ENCODE data around the gene ST3GAL3. TPM values are rescaled to one million over a fixed set of nuclear protein-coding genes. Genes with fewer than 3 reads are reported as not detected.

The ST3GAL3 gene
- total RNA-seq, 2 donors from 2014 or later = 15.5 to 20.6 TPM

DNA sequence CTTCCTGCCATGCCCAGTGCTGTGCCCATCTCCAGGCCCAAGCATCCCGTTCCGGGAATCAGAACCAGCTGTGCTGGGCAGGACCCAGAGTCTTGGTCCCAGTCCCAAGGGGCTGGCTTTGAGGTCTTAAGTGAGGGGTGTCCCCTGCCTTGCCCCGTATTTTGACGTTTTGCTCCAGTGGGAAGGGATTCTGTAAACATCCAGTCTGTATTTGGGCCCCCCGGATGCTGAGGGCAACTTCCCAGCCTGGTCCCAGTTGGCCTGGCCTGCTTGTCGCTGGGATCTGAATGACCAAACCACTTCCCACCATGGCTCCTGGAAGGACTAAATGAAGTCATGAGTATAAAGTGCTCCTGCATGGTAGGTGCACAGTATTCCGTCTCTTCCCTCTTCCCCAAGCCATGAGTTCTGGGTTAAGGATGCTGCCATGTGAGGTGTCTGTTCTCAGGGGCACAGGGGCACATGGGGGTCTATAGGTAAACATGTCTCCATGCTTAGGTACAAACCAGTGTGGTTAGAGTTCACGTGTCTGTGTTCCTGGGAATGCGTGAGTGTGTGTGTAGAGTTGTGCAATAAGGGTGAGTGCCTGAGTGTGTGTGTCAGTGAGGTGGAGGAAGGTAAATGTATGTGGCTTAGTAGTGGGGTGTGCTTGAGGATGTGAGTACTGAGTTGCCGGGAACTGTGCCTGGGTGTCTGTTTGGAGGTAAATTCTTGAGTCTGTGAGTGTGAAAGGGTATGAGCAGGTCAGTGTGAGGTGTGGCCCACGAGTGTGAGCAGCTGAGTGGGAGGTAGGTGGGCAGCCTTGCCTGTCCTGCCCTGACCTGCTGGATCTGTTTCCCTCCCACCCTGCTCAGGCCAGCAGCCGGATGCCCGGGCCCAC is 273.2 kb downstream of the ST3GAL3 start:
- no peaks in the 10 kb centered on the region for H3K9me3 ChIP-seq
- no peak for TF ChIP-seq CTCF (IDR thresholded peaks at IDR 0.05)
- H3K27ac ChIP-seq = peak overlapping the region; percentile 48 to 62

More for the DNA sequence above, 273.2 kb downstream of the ST3GAL3 start:
- peaks cover 24% of the 10 kb centered on the region for H3K36me3 ChIP-seq
- H3K4me1 ChIP-seq = peaks cover 3 to 42% of the 10 kb centered on the region in 2 donors
- peak overlapping the region in 1 of 2 donors; percentile 81 for H3K4me3 ChIP-seq
- DNase-seq (ENCODE audit: low spot score) = no peak
- H3K27me3 ChIP-seq = no peaks in the 10 kb centered on the region

Small RNA genes within 50 kb of the gene (microRNA-seq; reads per million reads assigned to microRNA genes)
- 0 reads per million in 2 donors for gene MIR6079 (ENCODE audit: borderline number of aligned reads in 2 of 2, borderline replicate concordance in 1 of 2)

Other genes with a start within 250 kb of the ST3GAL3 start
- gene PTPRF, start 176.7 kb upstream of the ST3GAL3 start, total RNA-seq = 10 to 100 TPM in 1 of 2 donors, 1 to 10 TPM in 1; 7.4 to 27.7 TPM
- 10 to 100 TPM; 11.8 to 13.4 TPM for gene KDM4A, start 57.4 kb upstream of the ST3GAL3 start, total RNA-seq
- gene ARTN, start 226.3 kb downstream of the ST3GAL3 start, total RNA-seq = under 1 TPM in 1 of 2 donors, not detected in 1; 0.75 TPM
- 10 to 100 TPM; 25.9 to 28.1 TPM for gene IPO13, start 239.4 kb downstream of the ST3GAL3 start, total RNA-seq

All from right atrium auricular region (tissue), 2 donors.